NCI-H446 (cell line): ENCODE results near the gene LMF1.
"Not testable (repeated sequence)": the region's sequence is repeated elsewhere in the genome, so short reads cannot be mapped to it uniquely, and the experiment has no call there.

Experiments
- DNase-seq, 2 experiments: peaks; one replicate each; lab custom pipeline; 2025; lab: John Stamatoyannopoulos, UW

Gene LMF1

GRCh38 chr16:948767-949166 lies 22.0 kb downstream of the LMF1 start:
- not testable (repeated sequence) for DNase-seq

- not testable (repeated sequence) for DNase-seq
These were observed 22.9 kb downstream of the LMF1 start for GRCh38 chr16:947922-948303.

DNA sequence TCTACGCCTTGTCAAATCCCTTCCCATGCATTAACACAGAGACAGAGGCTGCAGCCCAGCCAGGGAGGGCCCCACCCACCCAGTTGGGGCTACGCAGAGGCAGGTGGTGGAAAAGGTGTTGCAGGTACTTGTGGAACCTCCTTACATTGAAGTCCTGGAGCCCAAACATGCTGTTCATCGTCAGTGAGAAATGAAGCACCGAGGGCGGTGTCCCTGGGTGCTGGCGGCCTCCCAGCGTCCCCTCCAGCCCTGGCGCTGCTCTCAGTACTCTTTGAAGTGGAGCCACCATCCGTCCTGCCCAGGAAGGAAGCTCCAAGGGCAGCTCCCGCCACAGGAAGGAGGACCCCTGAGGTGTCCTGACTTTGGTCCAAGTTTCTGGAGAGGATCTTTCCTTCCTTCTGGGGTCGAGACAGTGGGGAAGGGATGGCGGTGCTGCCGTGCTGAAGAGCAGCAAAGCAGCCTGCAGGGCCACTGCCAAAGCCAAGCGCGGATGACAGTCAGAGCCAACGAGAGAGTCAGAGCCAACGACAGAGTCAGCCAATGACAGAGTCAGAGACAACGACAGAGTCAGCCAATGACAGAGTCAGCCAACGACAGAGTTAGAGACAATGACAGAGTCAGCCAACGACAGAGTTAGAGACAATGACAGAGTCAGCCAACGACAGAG lies 23.4 kb downstream of the LMF1 start:
- no peak for DNase-seq

GRCh38 chr16:946048-946395 lies 24.8 kb downstream of the LMF1 start:
- no peak for DNase-seq

GRCh38 chr16:945271-946047 lies 25.3 kb downstream of the LMF1 start:
- DNase-seq = no peak

DNA sequence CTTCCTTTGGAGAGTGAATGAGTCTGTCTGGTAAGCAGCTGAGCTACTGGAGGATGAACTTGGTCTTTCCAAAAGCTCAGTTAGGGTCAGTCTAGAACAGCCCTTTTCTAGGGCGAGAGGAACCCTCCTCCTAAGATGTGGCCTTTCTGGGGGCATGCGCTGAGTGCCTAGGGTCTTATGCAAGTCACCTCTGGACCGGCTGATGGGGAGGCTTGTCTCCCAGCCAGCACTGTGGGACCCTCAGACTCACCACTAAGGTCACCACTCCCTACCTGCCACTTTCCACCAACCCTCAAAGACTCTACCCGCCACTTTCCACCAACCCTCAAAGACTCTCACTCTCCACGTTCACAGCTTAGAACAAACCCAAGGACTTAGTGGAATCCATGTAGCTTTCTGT lies 26.8 kb downstream of the LMF1 start:
- no peak for DNase-seq

DNA sequence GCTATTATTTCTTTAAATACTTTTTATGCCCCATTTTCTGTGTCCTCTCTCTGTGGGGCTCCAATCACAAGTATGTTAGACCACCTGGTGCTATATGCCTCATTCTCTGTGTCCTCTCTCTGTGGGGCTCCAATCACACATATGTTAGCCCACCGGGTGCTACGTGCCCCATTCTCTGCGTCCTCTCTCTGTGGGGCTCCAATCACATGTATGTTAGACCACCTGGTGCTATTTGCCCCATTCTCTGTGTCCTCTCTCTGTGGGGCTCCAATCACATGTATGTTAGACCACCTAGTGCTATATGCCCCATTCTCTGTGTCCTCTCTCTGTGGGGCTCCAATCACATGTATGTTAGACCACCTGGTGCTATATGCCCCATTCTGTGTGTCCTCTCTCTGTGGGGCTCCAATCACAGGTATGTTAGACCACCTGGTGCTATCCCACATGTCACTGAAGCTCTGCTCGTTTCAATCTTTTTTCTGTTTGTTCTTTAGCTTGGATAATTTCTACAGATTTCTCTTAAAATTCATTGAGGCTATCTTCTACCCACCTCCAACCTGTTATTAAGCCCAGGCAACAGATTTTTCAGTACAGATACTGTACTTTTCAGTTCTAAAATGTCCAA lies 28.2 kb downstream of the LMF1 start:
- no peak for DNase-seq

DNA sequence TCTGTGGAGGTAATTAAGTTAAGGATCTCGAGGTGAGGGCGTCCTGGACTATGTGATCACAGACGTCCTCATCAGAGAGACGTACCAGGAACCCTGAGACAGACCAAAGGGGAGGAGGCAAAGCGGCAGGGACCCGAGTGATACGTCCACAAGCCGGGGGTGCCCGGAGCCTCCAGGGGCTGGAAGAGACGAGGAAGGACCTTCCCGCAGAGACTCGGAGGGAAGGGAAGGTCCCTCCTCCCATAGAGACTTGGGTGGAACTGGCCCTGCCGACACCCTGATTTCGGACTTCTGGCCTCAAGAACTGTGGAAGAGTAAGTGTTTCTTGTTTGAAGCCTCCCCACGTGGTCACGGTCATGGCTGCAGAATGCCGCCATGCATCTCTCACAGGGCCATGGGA lies 30.8 kb downstream of the LMF1 start:
- DNase-seq = no peak

- DNase-seq = no peak
These were observed 31.5 kb downstream of the LMF1 start for GRCh38 chr16:939311-939710.

GRCh38 chr16:938752-939151 lies 32.0 kb downstream of the LMF1 start:
- no peak for DNase-seq

DNA sequence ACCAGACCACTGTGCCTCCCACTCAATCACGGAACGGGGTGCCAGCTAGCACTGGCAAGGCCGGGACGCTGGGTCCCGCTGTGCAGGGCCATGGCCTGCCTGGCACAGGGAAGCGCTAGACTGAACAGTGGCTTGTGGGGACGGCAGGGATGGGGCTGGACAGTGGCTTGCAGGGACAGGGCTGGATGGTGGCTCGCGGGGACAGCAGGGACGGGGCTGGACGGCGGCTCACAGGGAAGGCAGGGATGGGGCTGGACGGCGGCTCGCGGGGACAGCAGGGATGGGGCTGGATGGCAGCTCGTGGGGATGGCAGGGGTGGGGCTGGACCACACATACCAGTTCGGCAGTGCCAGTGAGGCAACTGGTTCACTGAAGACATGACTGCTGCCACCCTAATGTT lies 32.6 kb downstream of the LMF1 start:
- DNase-seq = no peak

- DNase-seq = no peak
These were observed 33.1 kb downstream of the LMF1 start for GRCh38 chr16:937723-938122.

- DNase-seq = no peak
These were observed 33.5 kb downstream of the LMF1 start for GRCh38 chr16:937311-937710.

DNA sequence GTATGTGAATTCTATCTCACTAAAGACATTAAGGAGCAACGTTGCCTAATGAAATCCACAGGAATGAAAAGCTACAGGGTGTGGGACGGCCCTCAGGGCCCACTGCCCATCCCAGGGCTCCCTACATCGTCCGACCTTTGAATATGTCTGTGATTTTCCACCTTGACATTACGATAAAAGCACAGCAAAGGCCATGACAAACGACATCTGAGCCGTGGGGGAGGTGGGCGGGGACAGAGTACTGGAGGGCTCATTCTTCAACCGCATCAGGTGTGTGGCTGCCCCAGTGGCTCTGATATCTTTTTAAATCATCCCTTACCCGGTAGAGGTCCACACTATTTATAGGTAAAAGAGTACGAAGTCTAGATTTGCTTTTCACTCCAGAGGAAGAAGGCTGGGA lies 35.1 kb downstream of the LMF1 start:
- DNase-seq = no peak

GRCh38 chr16:934178-934577 lies 36.6 kb downstream of the LMF1 start:
- no peak for DNase-seq

GRCh38 chr16:933581-933980 lies 37.2 kb downstream of the LMF1 start:
- DNase-seq = no peak

GRCh38 chr16:932831-933330 lies 37.9 kb downstream of the LMF1 start:
- DNase-seq = no peak

GRCh38 chr16:931626-932500 lies 38.9 kb downstream of the LMF1 start:
- no peak for DNase-seq

DNA sequence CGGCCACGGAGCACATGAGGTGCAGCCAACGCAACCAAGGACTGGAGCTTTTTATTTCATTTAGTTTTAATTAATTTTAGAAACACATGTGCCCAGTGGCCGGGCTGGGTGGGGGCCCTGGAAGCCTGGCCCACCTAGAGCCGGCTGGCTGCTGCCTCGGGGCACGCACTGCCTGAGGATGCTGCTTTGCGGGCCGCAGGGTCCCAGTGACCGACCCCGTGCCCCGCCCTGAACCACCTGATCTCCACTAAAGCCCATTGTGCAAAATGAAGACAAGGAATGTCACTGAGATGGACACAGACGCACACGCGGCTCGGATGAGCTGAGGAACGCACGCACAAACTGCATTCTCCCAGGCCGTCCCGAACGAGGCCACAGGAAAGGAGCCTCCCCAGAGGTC lies 39.6 kb downstream of the LMF1 start:
- no peak for DNase-seq

DNA sequence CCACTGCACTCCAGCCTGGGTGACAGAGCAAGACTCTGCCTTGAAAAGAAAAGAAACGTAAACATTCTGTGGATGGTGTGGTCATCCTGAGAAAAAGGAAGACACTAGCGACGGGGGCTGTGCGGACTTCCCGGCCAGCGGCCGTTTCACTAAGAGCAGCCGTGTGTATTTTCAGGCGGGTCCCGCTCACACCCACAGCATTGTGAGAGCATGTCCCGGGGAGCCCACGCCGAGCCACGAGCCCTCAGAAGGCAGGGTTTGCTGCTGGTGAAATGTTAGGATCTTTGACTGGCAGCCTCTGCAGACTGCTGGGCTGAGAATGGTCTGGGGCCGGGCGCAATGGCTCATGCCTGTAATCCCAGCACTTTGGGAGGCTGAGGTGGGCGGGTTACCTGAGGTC lies 40.3 kb downstream of the LMF1 start:
- DNase-seq = no peak

DNA sequence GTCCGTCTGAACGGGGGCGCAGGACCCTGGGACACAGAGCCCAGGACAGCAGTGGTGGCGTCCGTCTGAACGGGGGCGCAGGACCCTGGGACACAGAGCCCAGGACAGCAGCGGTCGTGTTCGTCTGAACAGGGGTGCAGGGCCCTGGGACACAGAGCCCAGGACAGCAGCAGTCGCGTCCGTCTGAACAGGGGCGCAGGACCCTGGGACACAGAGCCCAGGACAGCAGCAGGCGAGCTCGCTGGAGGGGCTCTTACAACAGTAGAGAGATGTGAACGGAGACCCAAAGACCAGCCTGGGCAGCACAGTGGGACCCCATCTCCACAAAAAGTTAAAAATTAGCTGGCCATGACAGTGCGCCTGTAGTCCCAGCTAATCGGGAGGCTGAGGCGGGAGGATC lies 40.7 kb downstream of the LMF1 start:
- DNase-seq = no peak
